Adrenal gland (tissue), 5 donors: ENCODE data around the gene CEL.

Experiments
- POLR2A ChIP-seq, 2 donors: fragments of 450-650 bp; IDR thresholded peaks; one replicate each; pipeline ENCODE4 v1.6.1; 2017; ENCODE audit warnings: antibody characterized with exemption in 2 of 2, mild to moderate bottlenecking in 2 of 2, moderate library complexity in 1 of 2
- TF ChIP-seq, protein P1 (sequence below), 6 experiments: fragments of 450-650 bp in 4 of 6; fragments of 200-600 bp in 2 of 6; sonication (generic) in 1 of 6; IDR thresholded peaks; 1 replicate in 5 of 6; 2 replicates in 1 of 6; pipeline versions ENCODE4 v1.5.1 to v1.8.0; 2016 to 2021; ENCODE audit warnings: antibody characterized with exemption in 6 of 6, mild to moderate bottlenecking in 2 of 6, moderate library complexity in 1 of 6
- donor health status: DM: no; HTN: no; CAD: no.

DNA sequence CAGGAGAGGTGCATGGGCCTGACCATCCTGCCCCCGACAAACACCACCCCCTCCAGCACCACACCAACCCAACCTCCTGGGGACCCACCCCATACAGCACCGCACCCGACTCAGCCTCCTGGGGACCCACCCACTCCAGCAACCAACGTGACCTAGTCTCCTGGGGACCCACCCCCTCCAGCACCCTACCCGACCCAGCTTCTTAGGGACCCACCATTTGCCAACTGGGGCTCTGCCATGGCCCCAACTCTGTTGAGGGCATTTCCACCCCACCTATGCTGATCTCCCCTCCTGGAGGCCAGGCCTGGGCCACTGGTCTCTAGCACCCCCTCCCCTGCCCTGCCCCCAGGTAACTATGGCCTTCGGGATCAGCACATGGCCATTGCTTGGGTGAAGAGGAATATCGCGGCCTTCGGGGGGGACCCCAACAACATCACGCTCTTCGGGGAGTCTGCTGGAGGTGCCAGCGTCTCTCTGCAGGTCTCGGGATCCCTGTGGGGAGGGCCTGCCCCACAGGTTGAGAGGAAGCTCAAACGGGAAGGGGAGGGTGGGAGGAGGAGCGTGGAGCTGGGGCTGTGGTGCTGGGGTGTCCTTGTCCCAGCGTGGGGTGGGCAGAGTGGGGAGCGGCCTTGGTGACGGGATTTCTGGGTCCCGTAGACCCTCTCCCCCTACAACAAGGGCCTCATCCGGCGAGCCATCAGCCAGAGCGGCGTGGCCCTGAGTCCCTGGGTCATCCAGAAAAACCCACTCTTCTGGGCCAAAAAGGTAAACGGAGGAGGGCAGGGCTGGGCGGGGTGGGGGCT lies 4.6 kb downstream of the CEL start:
- TF ChIP-seq POLR2A (IDR thresholded peaks at IDR 0.05), result no peak
- TF ChIP-seq, protein P1, sequence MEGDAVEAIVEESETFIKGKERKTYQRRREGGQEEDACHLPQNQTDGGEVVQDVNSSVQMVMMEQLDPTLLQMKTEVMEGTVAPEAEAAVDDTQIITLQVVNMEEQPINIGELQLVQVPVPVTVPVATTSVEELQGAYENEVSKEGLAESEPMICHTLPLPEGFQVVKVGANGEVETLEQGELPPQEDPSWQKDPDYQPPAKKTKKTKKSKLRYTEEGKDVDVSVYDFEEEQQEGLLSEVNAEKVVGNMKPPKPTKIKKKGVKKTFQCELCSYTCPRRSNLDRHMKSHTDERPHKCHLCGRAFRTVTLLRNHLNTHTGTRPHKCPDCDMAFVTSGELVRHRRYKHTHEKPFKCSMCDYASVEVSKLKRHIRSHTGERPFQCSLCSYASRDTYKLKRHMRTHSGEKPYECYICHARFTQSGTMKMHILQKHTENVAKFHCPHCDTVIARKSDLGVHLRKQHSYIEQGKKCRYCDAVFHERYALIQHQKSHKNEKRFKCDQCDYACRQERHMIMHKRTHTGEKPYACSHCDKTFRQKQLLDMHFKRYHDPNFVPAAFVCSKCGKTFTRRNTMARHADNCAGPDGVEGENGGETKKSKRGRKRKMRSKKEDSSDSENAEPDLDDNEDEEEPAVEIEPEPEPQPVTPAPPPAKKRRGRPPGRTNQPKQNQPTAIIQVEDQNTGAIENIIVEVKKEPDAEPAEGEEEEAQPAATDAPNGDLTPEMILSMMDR (IDR thresholded peaks at IDR 0.05), result no peak
